Keratinocyte (primary cell): Measurements from ENCODE around the gene PLD4. TPM values are rescaled to one million over a fixed set of nuclear protein-coding genes. Genes with fewer than 3 reads are reported as not detected.

Experiments
- DNase-seq: peaks from one replicate; pipeline ENCODE4 v3.0.0-alpha.2; 2011; ENCODE audit warnings: low read depth, missing footprints, low spot score
- FAIRE-seq: peaks from 2 replicates; lab custom pipeline; 2011; peaks lifted over from hg19 to GRCh38; lab: Jason Lieb, UNC
- H2AFZ ChIP-seq: 2 replicates; pipeline ENCODE4 v1.6.0; 2012; ENCODE audit warnings: low read length, control low read depth, inconsistent platforms; ENCODE audit not compliant: control insufficient read depth
- H3K27ac ChIP-seq: 2 replicates; pipeline ENCODE4 v1.5.1; 2011; ENCODE audit warnings: low read length; ENCODE audit not compliant: control insufficient read depth, insufficient read depth
- H3K27me3 ChIP-seq: 3 replicates; pipeline ENCODE4 v1.6.0; 2011; ENCODE audit warnings: low read length; ENCODE audit not compliant: control insufficient read depth, insufficient read depth; ENCODE audit errors: extremely low read depth
- H3K36me3 ChIP-seq, 2 experiments: 2 replicates in 1 of 2; 3 replicates in 1 of 2; pipeline ENCODE4 v1.5.1; 2011; ENCODE audit warnings: low read length in 2 of 2, mild to moderate bottlenecking in 1 of 2; ENCODE audit not compliant: control insufficient read depth in 2 of 2, insufficient read depth in 2 of 2; ENCODE audit errors: extremely low read depth in 1 of 2
- H3K4me1 ChIP-seq: 3 replicates; pipeline ENCODE4 v1.5.1; 2011; ENCODE audit warnings: low read length; ENCODE audit not compliant: control insufficient read depth, insufficient read depth; ENCODE audit errors: extremely low read depth
- H3K4me2 ChIP-seq: 3 replicates; pipeline ENCODE4 v1.6.0; 2011; ENCODE audit warnings: low read depth, low read length; ENCODE audit not compliant: control insufficient read depth, insufficient read depth; ENCODE audit errors: extremely low read depth
- H3K4me3 ChIP-seq, 3 experiments: fragments of 200-600 bp in 1 of 3; sonication (generic) in 1 of 3; 2 replicates in 2 of 3; 3 replicates in 1 of 3; pipeline ENCODE4 v1.5.1; 2011 to 2016; ENCODE audit warnings: low read length in 3 of 3, mild to moderate bottlenecking in 3 of 3, control low read depth in 2 of 3, inconsistent platforms in 1 of 3, low read depth in 1 of 3, mixed read lengths in 1 of 3, mixed run types in 1 of 3, moderate library complexity in 1 of 3; ENCODE audit not compliant: control insufficient read depth in 2 of 3, insufficient read depth in 2 of 3; ENCODE audit errors: extremely low read depth in 1 of 3
- H3K79me2 ChIP-seq: 2 replicates; pipeline ENCODE4 v1.6.0; 2012; ENCODE audit warnings: low read length; ENCODE audit not compliant: control insufficient read depth, insufficient read depth
- H3K9ac ChIP-seq: 3 replicates; pipeline ENCODE4 v1.6.0; 2011; ENCODE audit warnings: low read length; ENCODE audit not compliant: control insufficient read depth, insufficient read depth; ENCODE audit errors: extremely low read depth
- H3K9me1 ChIP-seq: 3 replicates; pipeline ENCODE4 v1.6.0; 2011; ENCODE audit warnings: low read length; ENCODE audit not compliant: control insufficient read depth, insufficient read depth; ENCODE audit errors: extremely low read depth
- H3K9me3 ChIP-seq: 2 replicates; pipeline ENCODE4 v1.5.1; 2012; ENCODE audit warnings: low read depth, low read length; ENCODE audit not compliant: control insufficient read depth
- H4K20me1 ChIP-seq: 3 replicates; pipeline ENCODE4 v1.6.0; 2011; ENCODE audit warnings: low read length; ENCODE audit not compliant: control insufficient read depth, insufficient read depth; ENCODE audit errors: extremely low read depth
- EZH2 ChIP-seq: IDR thresholded peaks from one replicate; pipeline ENCODE4 v1.6.1; 2012; ENCODE audit warnings: inconsistent platforms, mild to moderate bottlenecking, low read length, moderate library complexity
- dilution Hi-C: fragments of 300-500 bp; cut with MboI; formaldehyde crosslinking; loops from one replicate; pipeline ENCODE4 v1.7.0; 2020; ENCODE audit warnings: low sequenced_read_pairs; ENCODE audit not compliant: extremely low pct_ligation_motif_present
- polyA plus RNA-seq, 5 experiments: library from polyadenylated mRNA; depleted of rRNA in 3 of 5; stranded (reverse) in 3 of 5; stranded (forward) in 1 of 5; unstranded in 1 of 5; fragments of >200 nt; gene quantifications; 1 replicate in 1 of 5; 2 replicates in 3 of 5; 3 replicates in 1 of 5; pipeline versions ENCODE4 v1.2.1 to v1.2.3, GENCODE V29; 2011 to 2012; ENCODE audit warnings: missing spikeins in 2 of 5, low read depth in 1 of 5, low replicate concordance in 1 of 5
- TF ChIP-seq, protein P1 (sequence below), 3 experiments: IDR thresholded peaks in 1 of 3; conservative IDR thresholded peaks in 1 of 3; optimal IDR thresholded peaks in 1 of 3; 2 replicates in 2 of 3; 3 replicates in 1 of 3; pipeline versions ENCODE3 to v1.5.1; 2011; ENCODE audit warnings: low read length in 3 of 3, mild to moderate bottlenecking in 3 of 3, moderate library complexity in 2 of 3, control low read depth in 1 of 3, inconsistent platforms in 1 of 3; ENCODE audit not compliant: insufficient read depth in 2 of 3; ENCODE audit errors: extremely low read depth in 1 of 3

The PLD4 gene
- polyA plus RNA-seq, 1 donor (not counting 4 experiments of a cell fraction or from before 2014, with no cell fraction given), result not detected

- Histone ChIP-seq H3K9ac (no peak overlapping the region), H3K9me3 (no peaks in the 10 kb centered on the region), H2AFZ (no peak overlapping the region), H3K36me3 (peaks cover 30 to 32% of the 10 kb centered on the region in 2 experiments), H3K27me3 (no peaks in the 10 kb centered on the region), H3K9me1 (peaks cover 3% of the 10 kb centered on the region), H3K4me3 (no peak overlapping the region), H3K27ac (no peak overlapping the region), H3K4me1 (peaks cover 6% of the 10 kb centered on the region), H3K79me2 (peaks cover 16% of the 10 kb centered on the region), H4K20me1 (peaks cover 10% of the 10 kb centered on the region), H3K4me2 (no peak overlapping the region)
- DNase-seq (no peak), FAIRE-seq (no peak)
- dilution Hi-C loops, result no loop called here
- TF ChIP-seq, protein P1, sequence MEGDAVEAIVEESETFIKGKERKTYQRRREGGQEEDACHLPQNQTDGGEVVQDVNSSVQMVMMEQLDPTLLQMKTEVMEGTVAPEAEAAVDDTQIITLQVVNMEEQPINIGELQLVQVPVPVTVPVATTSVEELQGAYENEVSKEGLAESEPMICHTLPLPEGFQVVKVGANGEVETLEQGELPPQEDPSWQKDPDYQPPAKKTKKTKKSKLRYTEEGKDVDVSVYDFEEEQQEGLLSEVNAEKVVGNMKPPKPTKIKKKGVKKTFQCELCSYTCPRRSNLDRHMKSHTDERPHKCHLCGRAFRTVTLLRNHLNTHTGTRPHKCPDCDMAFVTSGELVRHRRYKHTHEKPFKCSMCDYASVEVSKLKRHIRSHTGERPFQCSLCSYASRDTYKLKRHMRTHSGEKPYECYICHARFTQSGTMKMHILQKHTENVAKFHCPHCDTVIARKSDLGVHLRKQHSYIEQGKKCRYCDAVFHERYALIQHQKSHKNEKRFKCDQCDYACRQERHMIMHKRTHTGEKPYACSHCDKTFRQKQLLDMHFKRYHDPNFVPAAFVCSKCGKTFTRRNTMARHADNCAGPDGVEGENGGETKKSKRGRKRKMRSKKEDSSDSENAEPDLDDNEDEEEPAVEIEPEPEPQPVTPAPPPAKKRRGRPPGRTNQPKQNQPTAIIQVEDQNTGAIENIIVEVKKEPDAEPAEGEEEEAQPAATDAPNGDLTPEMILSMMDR (optimal IDR thresholded peaks at IDR 0.05 in 1 of 3, IDR thresholded peaks at IDR 0.05 in 1 of 3, conservative IDR thresholded peaks at IDR 0.05 in 1 of 3; ENCODE audit: extremely low read depth in 1 of 3, insufficient read depth in 2 of 3, low read length in 3 of 3), result no peak
- TF ChIP-seq EZH2, result no peak
These were observed 43.2 kb upstream of the PLD4 start for GRCh38 chr14:104881369-104881979.

GRCh38 chr14:104882325-104882973, 42.2 kb upstream of the PLD4 start:
- H3K27ac ChIP-seq, result peak overlapping the region; percentile 20
- no peaks in the 10 kb centered on the region for H3K9me1 ChIP-seq
- dilution Hi-C loops, result no loop called here
- H3K27me3 ChIP-seq, result no peaks in the 10 kb centered on the region
- peak overlapping the region; percentile 45 for H3K4me2 ChIP-seq
- no peak overlapping the region for H3K9ac ChIP-seq
- DNase-seq, result peak; percentile 64
- no peaks in the 10 kb centered on the region for H3K9me3 ChIP-seq
- H3K4me3 ChIP-seq, result no peak overlapping the region
- no peak overlapping the region for H2AFZ ChIP-seq
- peaks cover 6% of the 10 kb centered on the region for H3K4me1 ChIP-seq
- H4K20me1 ChIP-seq, result peaks cover 4% of the 10 kb centered on the region
- peaks cover 10% of the 10 kb centered on the region for H3K79me2 ChIP-seq
- TF ChIP-seq EZH2, result no peak
- TF ChIP-seq, protein P1 (optimal IDR thresholded peaks at IDR 0.05 in 1 of 3, IDR thresholded peaks at IDR 0.05 in 1 of 3, conservative IDR thresholded peaks at IDR 0.05 in 1 of 3; ENCODE audit: extremely low read depth in 1 of 3, insufficient read depth in 2 of 3, low read length in 3 of 3), result no peak
- peaks cover 30 to 33% of the 10 kb centered on the region in 2 experiments for H3K36me3 ChIP-seq
- FAIRE-seq, result peak; percentile 61
